Measurements from ENCODE around the gene GLCCI1.
"Not testable (repeated sequence)": the region's sequence is repeated elsewhere in the genome, so short reads cannot be mapped to it uniquely, and the experiment has no call there.

DNA sequence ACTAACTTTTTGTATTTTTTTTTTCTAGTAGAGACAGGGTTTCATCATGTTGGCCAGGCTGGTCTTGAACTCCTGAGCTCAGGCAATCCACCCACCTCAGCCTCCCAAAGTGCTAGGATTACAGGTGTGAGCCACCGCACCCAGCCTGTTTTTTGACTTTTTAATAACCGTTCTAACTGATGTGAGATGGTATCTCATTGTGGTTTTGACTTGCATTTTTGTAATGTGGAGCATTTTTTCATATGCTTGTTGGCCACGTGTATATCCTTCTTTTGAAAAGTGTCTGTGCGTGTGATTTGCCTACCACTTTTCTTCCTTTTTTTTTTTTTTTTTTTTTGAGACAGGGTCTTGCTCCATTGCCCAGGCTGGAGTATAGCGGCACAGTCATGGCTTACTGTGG lies 94.7 kb downstream of the GLCCI1 start:
- not testable (repeated sequence) for TF ChIP-seq EZH2 (IDR thresholded peaks at IDR 0.05; ENCODE audit: borderline replicate concordance, insufficient read depth, low read length, poor library complexity, severe bottlenecking); TAF1 (IDR thresholded peaks at IDR 0.05; ENCODE audit: low read depth); RAD21 (conservative IDR thresholded peaks at IDR 0.05); EP300 (conservative IDR thresholded peaks at IDR 0.05; ENCODE audit: poor library complexity, severe bottlenecking); SMC3 (conservative IDR thresholded peaks at IDR 0.05; ENCODE audit: poor library complexity); POLR2AphosphoS5 (IDR thresholded peaks at IDR 0.05)
- TF ChIP-seq, protein P1, sequence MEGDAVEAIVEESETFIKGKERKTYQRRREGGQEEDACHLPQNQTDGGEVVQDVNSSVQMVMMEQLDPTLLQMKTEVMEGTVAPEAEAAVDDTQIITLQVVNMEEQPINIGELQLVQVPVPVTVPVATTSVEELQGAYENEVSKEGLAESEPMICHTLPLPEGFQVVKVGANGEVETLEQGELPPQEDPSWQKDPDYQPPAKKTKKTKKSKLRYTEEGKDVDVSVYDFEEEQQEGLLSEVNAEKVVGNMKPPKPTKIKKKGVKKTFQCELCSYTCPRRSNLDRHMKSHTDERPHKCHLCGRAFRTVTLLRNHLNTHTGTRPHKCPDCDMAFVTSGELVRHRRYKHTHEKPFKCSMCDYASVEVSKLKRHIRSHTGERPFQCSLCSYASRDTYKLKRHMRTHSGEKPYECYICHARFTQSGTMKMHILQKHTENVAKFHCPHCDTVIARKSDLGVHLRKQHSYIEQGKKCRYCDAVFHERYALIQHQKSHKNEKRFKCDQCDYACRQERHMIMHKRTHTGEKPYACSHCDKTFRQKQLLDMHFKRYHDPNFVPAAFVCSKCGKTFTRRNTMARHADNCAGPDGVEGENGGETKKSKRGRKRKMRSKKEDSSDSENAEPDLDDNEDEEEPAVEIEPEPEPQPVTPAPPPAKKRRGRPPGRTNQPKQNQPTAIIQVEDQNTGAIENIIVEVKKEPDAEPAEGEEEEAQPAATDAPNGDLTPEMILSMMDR (IDR thresholded peaks at IDR 0.05; ENCODE audit: poor library complexity, severe bottlenecking): not testable (repeated sequence)
